ENCODE measurements around the gene SLPI. TPM values are rescaled to one million over a fixed set of nuclear protein-coding genes. Genes with fewer than 3 reads are reported as not detected.

The SLPI gene
- total and polyA plus RNA-seq, 2 of the 13 experiments (the other 11 are each of a cell fraction or from before 2014, with no cell fraction given) = 0.13 TPM; not detected in 1

GRCh38 chr20:45229264-45230056 lies 24.9 kb downstream of the SLPI start (continued):
- TF ChIP-seq ARID3A (IDR thresholded peaks at IDR 0.05; ENCODE audit: low read depth, low read length) = no peak
- 0 out of 2 replicates have a peak, but pooled peaks have one; percentile 47 for TF ChIP-seq ZSCAN20 (CRISPR knock-in tag; IDR thresholded peaks at IDR 0.05; ENCODE audit: borderline replicate concordance)
- TF ChIP-seq NR2C2 (CRISPR knock-in tag; IDR thresholded peaks at IDR 0.05; ENCODE audit: borderline replicate concordance) = peak; percentile 96
- TF ChIP-seq ZNF75D (CRISPR knock-in tag; IDR thresholded peaks at IDR 0.05; ENCODE audit: borderline replicate concordance) = no peak
- TF ChIP-seq RFXANK (CRISPR knock-in tag; IDR thresholded peaks at IDR 0.05) = no peak
- no peak for TF ChIP-seq DPF2 (CRISPR knock-in tag; IDR thresholded peaks at IDR 0.05; ENCODE audit: borderline replicate concordance, low read depth)
- no peak for TF ChIP-seq ZFP62 (CRISPR knock-in tag; IDR thresholded peaks at IDR 0.05)
- TF ChIP-seq NFAT5 (CRISPR knock-in tag; IDR thresholded peaks at IDR 0.05) = 0 out of 2 replicates have a peak, but pooled peaks have one; percentile 27
- TF ChIP-seq WIZ (CRISPR knock-in tag; IDR thresholded peaks at IDR 0.05) = no peak
- no peak for TF ChIP-seq NFRKB (IDR thresholded peaks at IDR 0.05)
- TF ChIP-seq SMC3 (IDR thresholded peaks at IDR 0.05; ENCODE audit: low read length) = no peak
- TF ChIP-seq ZBTB3 (CRISPR knock-in tag; IDR thresholded peaks at IDR 0.05; ENCODE audit: borderline replicate concordance, low read depth) = no peak
- no peak for TF ChIP-seq RELA (CRISPR knock-in tag; IDR thresholded peaks at IDR 0.05)
- TF ChIP-seq RAD21 (CRISPR knock-in tag; IDR thresholded peaks at IDR 0.05) = 0 out of 2 replicates have a peak, but pooled peaks have one; percentile 35
- TF ChIP-seq REPIN1 (CRISPR knock-in tag; IDR thresholded peaks at IDR 0.05; ENCODE audit: borderline replicate concordance, low read depth) = no peak
- TF ChIP-seq ZNF33B (CRISPR knock-in tag; IDR thresholded peaks at IDR 0.05) = no peak
- no peak for TF ChIP-seq ATM (IDR thresholded peaks at IDR 0.05; ENCODE audit: borderline replicate concordance)
- TF ChIP-seq ZEB1 (IDR thresholded peaks at IDR 0.05; ENCODE audit: insufficient replicate concordance, low read depth) = no peak
- TF ChIP-seq HNF4A (CRISPR knock-in tag; IDR thresholded peaks at IDR 0.05) = 0 out of 2 replicates have a peak, but pooled peaks have one; percentile 13
- no peak for TF ChIP-seq PHB2 (IDR thresholded peaks at IDR 0.05; ENCODE audit: partially characterized antibody)
- peak; percentile 60; the same call in 1 of the 2 replicates for TF ChIP-seq TFAP4 (IDR thresholded peaks at IDR 0.05; ENCODE audit: borderline replicate concordance, low read depth)
- TF ChIP-seq MBNL3 (CRISPR knock-in tag; conservative IDR thresholded peaks at IDR 0.05) = no peak
- no peak for TF ChIP-seq SP1 (IDR thresholded peaks at IDR 0.05)
- TF ChIP-seq SP1 (CRISPR knock-in tag; IDR thresholded peaks at IDR 0.05) = no peak
- peak; percentile 39; the same call in 1 of the 2 replicates for TF ChIP-seq ZNF768 (CRISPR knock-in tag; IDR thresholded peaks at IDR 0.05)
